Lower lobe of right lung (tissue), 2 donors: ENCODE measurements around the gene ACACB. TPM values are rescaled to one million over a fixed set of nuclear protein-coding genes. Genes with fewer than 3 reads are reported as not detected.

Experiments
- ATAC-seq, 2 donors: fragments of 200-7000 bp; cut with Tn5 transposase; one replicate each; pipeline ENCODE4 v1.9.1; 2020 to 2022; ENCODE audit warnings: mild to moderate bottlenecking in 2 of 2, moderate library complexity in 2 of 2
- DNase-seq: peaks from one replicate; pipeline ENCODE4 v3.0.0-alpha.2; 2020
- H3K27ac ChIP-seq: fragments of 200-600 bp; one replicate; pipeline ENCODE4 v1.8.0; 2022
- H3K27me3 ChIP-seq: fragments of 200-600 bp; one replicate; pipeline ENCODE4 v1.8.0; 2022; ENCODE audit warnings: low read depth
- H3K36me3 ChIP-seq: fragments of 200-600 bp; one replicate; pipeline ENCODE4 v1.8.0; 2022; ENCODE audit warnings: mild to moderate bottlenecking
- H3K4me1 ChIP-seq: fragments of 200-600 bp; one replicate; pipeline ENCODE4 v1.8.0; 2022
- H3K4me3 ChIP-seq: fragments of 200-600 bp; one replicate; pipeline ENCODE4 v1.8.0; 2022; ENCODE audit warnings: mild to moderate bottlenecking
- H3K9me3 ChIP-seq: fragments of 200-600 bp; one replicate; pipeline ENCODE4 v1.8.0; 2022
- CTCF ChIP-seq: fragments of 200-600 bp; IDR thresholded peaks from one replicate; pipeline ENCODE4 v1.8.0; 2022; ENCODE audit warnings: antibody characterized with exemption, mild to moderate bottlenecking
- intact Hi-C: fragments of 100-400 bp; cut with DNase I; formaldehyde crosslinking; loops from one replicate; pipeline ENCODE4 v1.11.0; 2022
- total RNA-seq: library from RNA; stranded (reverse); fragmentation: NEBNext Ultra II Directional; extraction: Animal tissue kit (Norgen Biotek cat#: 25700); gene quantifications from one replicate; pipeline ENCODE4 v1.2.1, GENCODE V29; 2021
- donor health status: DM: no; HTN: yes; CAD: no; lungs with severe emphysema.

The ACACB gene
- total RNA-seq, 1 donor from 2014 or later: 42.5 TPM

GRCh38 chr12:109277255-109277898 lies 161.0 kb downstream of the ACACB start:
- Histone ChIP-seq H3K9me3 (no peaks in the 10 kb centered on the region), H3K4me1 (no peaks in the 10 kb centered on the region), H3K27me3 (no peaks in the 10 kb centered on the region), H3K36me3 (no peaks in the 10 kb centered on the region), H3K27ac (no peak overlapping the region), H3K4me3 (no peak overlapping the region)
- DNase-seq (no peak), ATAC-seq (no peak)
- no peak for TF ChIP-seq CTCF
- intact Hi-C loops: no loop called here

- DNase-seq: no peak
- Histone ChIP-seq H3K27me3 (no peaks in the 10 kb centered on the region), H3K27ac (no peak overlapping the region), H3K4me1 (no peaks in the 10 kb centered on the region), H3K9me3 (no peaks in the 10 kb centered on the region), H3K4me3 (no peak overlapping the region), H3K36me3 (no peaks in the 10 kb centered on the region)
- no peak for TF ChIP-seq CTCF
- intact Hi-C loops: no loop called here
- no peak for ATAC-seq
Measured at GRCh38 chr12:109277899-109278762, 161.7 kb downstream of the ACACB start.

GRCh38 chr12:109278912-109279311 lies 162.5 kb downstream of the ACACB start:
- Histone ChIP-seq H3K36me3 (no peaks in the 10 kb centered on the region), H3K27ac (no peak overlapping the region), H3K4me1 (no peaks in the 10 kb centered on the region), H3K9me3 (no peaks in the 10 kb centered on the region), H3K27me3 (no peaks in the 10 kb centered on the region), H3K4me3 (no peak overlapping the region)
- DNase-seq (no peak), ATAC-seq (no peak)
- intact Hi-C loops: no loop called here
- TF ChIP-seq CTCF: no peak

GRCh38 chr12:109279525-109279924 lies 163.1 kb downstream of the ACACB start:
- Histone ChIP-seq H3K27ac (no peak overlapping the region), H3K27me3 (no peaks in the 10 kb centered on the region), H3K4me1 (no peaks in the 10 kb centered on the region), H3K4me3 (no peak overlapping the region), H3K9me3 (no peaks in the 10 kb centered on the region), H3K36me3 (no peaks in the 10 kb centered on the region)
- intact Hi-C loops: no loop called here
- TF ChIP-seq CTCF: no peak
- no peak for DNase-seq
- no peak for ATAC-seq

GRCh38 chr12:109281452-109281851 lies 165.1 kb downstream of the ACACB start:
- Histone ChIP-seq H3K27me3 (no peaks in the 10 kb centered on the region), H3K36me3 (no peaks in the 10 kb centered on the region), H3K9me3 (no peaks in the 10 kb centered on the region), H3K4me3 (no peak overlapping the region), H3K4me1 (no peaks in the 10 kb centered on the region), H3K27ac (no peak overlapping the region)
- DNase-seq (no peak), ATAC-seq (no peak)
- no peak for TF ChIP-seq CTCF
- intact Hi-C loops: no loop called here
